ENCODE results near the gene PRIM1.

DNA sequence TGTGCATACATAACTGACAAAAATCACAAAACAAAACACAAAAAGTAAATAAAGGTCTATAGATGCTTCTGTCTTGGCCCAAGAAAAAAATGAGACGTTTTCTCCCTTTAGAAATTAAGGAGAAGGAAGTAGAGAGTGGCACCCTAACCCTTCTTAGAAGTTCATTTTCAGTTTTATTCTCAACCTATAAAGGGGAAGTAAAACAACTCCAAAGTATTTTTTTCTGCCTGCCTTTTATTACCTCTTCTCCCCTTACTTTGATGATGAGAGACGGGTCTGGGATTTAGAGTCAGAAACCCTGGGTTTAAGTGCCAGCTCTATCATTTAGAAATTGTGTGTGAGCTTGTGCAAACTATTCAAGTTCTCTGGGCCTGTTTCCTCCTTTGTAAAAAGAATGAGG, 2.8 kb downstream of the PRIM1 start:
- TF ChIP-seq ZFP30 (CRISPR knock-in tag; IDR thresholded peaks at IDR 0.05) (no peak), ZFP3 (CRISPR knock-in tag; IDR thresholded peaks at IDR 0.05) (no peak), ESRRG (CRISPR knock-in tag; IDR thresholded peaks at IDR 0.05) (no peak), ZNF8 (CRISPR knock-in tag; IDR thresholded peaks at IDR 0.05) (no peak)
